22Rv1 (cell line): ENCODE results near the gene KIAA2012.

Experiments used
- ZFX ChIP-seq: fragments of 450-650 bp; IDR thresholded peaks from 2 replicates; pipeline ENCODE4 v1.6.1; 2017; ENCODE audit warnings: antibody characterized with exemption, borderline replicate concordance
- TF ChIP-seq, protein P1 (sequence below): fragments of 450-650 bp; IDR thresholded peaks from 2 replicates; pipeline ENCODE4 v1.5.1; 2017; ENCODE audit warnings: mild to moderate bottlenecking

DNA sequence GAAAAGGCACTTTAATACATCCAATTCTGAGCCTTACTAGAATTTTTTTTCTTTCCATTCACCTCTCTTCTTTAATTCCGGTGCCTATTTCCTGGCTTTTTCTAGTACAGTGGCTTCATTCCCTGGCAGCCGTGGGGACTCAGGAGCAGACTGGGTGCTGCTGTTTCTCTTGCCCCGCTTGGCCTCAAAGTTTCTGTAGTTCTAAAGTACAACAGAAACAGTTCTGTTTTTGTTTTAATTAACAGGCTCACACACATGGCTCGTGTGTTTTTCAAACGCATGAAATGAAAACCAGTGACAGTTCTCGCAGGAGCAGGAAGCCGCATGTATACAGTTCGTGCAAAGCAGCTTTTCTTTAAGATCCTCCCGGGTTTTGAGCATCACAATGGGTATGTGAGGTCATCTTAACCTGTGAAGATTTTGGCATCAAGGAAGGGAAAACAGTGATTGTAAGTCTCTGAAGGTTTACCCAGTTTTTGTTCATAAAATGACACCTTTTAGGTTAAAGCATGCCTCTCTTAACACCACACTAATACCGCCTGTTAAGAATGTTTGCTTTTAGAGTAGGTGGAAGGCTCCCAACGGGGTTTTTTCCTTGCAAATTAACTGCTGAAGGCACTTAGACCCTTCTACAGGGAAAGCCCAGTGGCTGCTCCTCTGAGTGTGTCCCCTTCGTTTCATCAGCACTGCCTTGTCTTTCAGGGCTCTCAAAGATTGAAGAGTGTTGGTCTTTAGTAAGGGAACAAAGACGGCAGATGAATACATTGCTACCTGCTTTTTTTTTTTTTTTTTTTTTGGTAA, 33.6 kb upstream of the KIAA2012 start:
- TF ChIP-seq, protein P1, sequence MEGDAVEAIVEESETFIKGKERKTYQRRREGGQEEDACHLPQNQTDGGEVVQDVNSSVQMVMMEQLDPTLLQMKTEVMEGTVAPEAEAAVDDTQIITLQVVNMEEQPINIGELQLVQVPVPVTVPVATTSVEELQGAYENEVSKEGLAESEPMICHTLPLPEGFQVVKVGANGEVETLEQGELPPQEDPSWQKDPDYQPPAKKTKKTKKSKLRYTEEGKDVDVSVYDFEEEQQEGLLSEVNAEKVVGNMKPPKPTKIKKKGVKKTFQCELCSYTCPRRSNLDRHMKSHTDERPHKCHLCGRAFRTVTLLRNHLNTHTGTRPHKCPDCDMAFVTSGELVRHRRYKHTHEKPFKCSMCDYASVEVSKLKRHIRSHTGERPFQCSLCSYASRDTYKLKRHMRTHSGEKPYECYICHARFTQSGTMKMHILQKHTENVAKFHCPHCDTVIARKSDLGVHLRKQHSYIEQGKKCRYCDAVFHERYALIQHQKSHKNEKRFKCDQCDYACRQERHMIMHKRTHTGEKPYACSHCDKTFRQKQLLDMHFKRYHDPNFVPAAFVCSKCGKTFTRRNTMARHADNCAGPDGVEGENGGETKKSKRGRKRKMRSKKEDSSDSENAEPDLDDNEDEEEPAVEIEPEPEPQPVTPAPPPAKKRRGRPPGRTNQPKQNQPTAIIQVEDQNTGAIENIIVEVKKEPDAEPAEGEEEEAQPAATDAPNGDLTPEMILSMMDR, result no peak
- no peak for TF ChIP-seq ZFX
